Islet precursor cell (in vitro differentiated cells): ENCODE results near the gene RMDN3.
A peak's percentile ranks its signal among the peaks of the same experiment; 100 is the strongest.

Source experiments
- DNase-seq: peaks from one replicate; pipeline ENCODE4 v3.0.0-alpha.2; 2018

The RMDN3 gene, protein sequence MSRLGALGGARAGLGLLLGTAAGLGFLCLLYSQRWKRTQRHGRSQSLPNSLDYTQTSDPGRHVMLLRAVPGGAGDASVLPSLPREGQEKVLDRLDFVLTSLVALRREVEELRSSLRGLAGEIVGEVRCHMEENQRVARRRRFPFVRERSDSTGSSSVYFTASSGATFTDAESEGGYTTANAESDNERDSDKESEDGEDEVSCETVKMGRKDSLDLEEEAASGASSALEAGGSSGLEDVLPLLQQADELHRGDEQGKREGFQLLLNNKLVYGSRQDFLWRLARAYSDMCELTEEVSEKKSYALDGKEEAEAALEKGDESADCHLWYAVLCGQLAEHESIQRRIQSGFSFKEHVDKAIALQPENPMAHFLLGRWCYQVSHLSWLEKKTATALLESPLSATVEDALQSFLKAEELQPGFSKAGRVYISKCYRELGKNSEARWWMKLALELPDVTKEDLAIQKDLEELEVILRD

DNA sequence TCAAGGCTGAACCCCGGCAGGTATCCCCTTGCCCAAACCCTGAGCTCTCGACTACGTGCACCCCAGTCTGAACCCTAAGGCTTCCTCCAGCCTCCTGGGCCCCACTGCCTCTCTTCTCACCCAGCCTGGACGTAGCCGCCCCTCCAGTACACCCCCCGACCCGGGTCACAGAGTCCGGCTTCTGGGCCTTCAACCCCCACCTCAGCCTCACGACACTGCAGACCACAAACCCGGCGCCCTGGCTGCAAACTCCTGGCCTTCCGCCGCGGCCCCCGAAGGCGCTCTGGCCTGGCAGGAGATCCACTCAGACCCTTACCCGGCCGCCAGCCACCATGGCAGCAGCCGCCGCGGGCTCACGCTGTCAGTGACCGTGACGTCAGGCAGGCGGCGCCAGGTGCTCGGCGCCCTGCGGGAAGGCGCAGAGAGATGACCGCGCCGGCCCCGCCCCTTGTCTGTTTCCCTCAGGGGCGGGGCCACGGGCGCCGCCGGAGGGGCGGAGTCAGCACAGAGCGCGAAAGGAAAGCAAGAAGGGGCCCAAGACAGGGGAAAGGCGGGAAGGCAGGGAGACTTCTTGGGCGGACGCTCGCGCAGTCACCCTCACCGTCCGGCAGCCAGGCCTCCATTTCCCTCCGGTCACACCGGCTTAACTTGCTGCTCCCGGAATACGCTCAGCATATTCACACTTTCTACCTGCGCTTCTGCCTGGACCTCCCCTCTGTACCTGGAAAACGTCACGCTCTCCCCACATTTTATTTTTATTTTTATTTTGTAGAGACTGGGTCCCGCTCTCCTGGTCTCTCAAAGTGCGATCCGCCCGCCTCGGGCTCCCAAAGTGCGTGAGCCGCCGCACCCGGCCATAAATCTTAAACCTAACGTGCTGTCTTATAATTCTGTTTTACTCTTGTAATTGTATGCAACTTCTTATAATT lies at the start of gene RMDN3:
RMDN3 (minus strand) TSS at position 372 of the 929 bp plus-strand sequence. CDS start 471 bp downstream, outside the sequence.
- peak; percentile 96 for DNase-seq

DNA sequence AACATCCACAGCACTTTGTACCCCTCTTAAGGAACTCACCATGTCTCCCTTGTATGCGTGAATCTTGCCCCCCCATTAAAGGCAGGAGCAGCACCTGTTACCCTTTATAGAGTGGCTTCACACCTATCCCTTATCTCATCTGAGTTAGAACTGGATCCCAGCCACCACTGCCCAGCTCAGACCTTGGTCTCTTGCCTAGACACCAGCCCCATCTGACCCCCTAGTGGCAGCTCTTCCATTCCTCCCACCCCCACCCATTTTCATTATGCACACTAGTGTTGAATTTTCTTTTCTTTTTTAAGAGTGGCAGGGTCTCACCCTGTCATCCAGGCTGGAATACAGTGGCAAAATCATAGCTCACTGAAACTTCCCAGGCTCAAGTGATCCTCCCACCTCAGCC lies 48.6 kb upstream of the RMDN3 start:
- no peak for DNase-seq

DNA sequence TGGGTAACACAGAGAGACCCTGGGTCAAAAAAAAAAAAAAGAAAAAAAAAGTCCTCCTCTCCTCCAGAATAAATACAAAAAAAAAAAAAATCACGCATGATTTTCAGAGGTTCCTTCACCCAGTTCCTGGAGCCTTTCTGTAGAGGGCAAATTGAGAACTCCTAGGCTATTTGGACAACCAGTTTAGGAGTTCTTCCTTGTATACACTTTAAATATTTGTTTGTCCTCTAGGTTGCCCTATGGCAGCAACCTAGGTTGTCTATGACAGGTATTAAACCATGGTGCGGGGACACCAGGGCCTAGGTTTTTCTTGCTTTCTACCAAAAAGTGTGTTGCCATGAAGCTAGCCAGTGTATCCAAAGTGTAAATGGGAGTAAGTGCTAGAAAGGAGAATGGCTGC lies 48.0 kb upstream of the RMDN3 start:
- DNase-seq: no peak

DNA sequence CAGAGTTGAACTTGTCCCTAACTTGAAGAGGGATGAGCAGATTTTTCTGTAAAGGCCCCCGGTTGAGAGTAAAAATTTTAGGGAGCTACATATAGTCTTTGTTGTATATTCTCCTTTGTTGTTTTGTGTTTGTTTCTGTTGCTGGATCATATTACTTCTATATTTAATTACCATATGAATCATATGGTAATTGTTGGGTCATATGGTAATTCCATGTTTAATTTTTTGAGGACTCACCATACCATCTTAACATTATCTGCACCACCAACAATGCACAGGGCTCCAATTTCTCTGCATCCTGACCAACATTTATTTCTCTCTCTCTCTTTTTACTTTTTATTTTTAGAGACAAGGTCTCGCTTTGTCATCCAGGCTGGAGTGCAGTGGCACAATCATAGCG lies 44.5 kb upstream of the RMDN3 start:
- DNase-seq: no peak

DNA sequence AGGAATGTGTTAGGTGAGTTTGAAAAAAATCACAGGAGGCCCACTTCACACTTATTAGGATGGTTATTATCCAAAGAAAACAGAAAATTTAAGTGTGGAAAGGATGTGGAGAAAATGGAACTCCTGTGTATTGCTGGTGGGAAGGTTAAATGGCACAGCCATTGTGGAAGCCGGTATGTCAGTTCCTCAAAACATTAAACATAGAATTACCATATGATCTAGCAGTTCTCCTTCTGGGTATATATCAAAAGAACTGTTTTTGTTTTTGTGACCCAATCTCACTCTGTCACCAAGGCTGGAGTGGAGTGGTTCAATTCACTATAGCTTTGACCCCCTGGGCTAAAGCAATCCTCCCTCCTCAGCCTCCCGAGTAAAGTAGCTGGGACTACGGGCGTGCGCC lies 41.5 kb upstream of the RMDN3 start:
- no peak for DNase-seq

DNA sequence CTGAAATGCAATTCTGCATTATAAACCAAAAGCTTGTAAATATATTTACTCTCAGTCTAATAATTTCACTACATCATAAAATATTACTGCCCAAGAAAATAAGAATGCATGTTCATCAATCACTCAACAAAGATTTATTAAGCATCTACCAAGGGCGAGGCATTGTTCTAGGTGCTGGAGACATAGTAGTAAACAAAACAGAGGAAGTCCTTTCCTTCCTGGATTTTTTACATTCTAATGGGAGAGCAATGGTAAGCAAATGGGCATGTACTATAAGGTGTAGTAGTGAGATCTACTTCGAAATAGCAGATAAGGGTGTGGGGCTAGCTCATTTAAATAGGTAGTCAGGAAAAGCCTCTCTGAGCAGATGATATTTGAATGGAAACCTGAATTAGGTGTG lies 41.0 kb upstream of the RMDN3 start:
- no peak for DNase-seq

DNA sequence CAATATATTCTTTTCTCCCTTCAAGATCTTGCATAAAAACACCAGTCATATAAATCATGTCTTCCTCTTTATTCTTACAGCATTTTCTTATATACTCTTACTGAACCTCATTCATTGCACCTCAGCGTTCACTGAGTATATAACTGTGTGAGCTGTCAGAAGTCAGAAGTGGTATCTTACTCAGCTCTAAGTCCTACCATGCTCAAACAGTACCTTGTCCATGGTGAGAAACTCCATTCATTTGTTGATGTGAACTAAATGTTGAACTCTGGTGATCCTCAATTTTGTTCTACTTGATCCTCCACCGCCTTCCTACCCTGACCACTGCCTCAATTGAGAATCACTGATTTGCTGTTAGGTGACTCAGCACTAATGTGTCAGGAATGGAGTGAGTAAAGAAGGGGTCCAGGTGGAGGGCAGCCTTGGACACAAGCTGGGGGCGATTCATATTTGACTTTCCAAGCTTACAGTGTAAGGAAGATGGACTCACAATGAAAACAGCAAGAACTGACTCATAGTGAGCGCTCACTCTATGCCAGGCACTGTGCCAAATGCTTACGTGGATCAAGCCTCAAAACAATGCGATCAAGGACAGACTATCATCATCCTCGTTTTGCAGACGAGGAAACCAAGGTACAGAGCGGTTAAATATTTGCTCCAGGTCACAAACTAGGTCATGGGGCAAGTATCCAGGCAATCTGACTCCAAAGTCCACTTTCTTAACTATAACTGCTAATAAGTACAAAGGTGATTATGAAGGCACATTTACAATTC lies 38.3 kb upstream of the RMDN3 start:
- DNase-seq: no peak

DNA sequence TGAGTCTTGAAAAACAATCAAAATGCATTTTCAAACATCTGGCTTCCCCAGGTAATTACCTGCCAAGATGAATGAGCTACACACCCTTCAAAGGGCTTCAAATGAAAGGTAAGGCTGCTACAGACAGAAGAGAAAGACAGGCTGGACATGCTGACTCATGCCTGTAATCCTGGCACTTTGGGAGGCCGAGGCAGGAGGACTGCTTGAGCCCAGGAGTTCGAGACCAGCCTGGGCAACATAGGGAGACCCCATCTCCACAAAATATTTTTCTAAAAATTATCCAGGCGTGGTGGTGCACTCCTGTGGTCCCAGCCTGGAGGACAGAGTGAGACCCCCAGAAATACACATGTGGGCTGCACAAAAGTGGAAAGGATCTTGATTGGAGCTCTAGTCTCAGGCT lies 37.3 kb upstream of the RMDN3 start:
- no peak for DNase-seq

DNA sequence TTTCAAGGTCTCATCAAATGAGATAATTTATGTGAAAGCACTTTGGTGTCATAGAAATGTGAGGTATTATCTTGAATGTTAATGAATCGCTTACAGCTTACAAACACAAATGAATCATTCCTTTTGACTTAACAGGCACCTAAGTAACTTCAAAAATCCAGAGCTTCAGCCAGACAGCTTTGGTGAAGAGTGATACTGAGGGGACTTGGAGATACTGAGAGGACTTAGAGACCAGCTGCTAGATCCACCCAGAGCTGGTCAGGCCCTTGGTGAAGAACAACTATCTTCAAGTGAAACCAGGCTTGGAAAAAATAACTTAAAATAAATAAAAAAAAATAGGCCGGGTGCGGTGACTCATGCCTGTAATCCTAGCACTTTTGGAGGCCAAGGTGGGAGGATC lies 35.7 kb upstream of the RMDN3 start:
- DNase-seq: no peak

DNA sequence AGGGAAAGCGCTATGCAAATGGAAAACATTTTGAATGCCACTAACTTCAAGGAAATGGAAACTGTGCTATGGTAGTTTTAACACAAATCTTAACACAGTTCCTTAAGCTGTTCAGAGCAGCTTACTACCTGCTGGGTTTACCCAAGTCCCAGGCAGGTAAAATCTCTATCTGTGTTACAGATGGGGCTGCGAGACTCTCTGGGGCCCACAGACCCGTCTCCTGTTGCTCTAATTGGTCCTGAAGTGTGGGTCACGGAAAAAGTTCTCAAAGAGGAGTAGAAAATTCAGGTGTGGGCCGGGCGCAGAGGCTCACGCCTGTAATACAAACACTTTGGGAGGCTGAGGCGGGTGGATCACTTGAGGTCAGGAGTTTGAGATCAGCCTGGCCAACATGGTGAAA lies 34.9 kb upstream of the RMDN3 start:
- DNase-seq: no peak

DNA sequence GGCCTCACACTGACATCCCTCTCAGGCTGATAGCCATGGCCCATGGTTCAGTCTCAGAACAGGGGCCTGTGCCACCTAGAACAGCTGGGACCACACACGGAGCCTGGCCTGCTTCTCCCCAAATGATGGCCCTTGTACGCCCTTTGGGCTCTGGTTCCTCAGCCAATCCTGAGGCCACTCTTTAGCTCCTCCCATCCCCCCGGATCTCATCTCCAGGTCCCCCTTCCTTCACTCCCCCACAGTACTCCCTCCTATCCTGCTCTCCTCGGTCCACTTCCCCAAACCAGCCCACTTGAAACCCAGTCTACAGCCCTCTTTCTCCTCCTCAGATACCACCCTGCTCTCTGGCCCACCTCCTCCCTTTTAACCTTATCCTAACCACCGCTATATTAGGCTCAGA lies 34.1 kb upstream of the RMDN3 start:
- DNase-seq: no peak

DNA sequence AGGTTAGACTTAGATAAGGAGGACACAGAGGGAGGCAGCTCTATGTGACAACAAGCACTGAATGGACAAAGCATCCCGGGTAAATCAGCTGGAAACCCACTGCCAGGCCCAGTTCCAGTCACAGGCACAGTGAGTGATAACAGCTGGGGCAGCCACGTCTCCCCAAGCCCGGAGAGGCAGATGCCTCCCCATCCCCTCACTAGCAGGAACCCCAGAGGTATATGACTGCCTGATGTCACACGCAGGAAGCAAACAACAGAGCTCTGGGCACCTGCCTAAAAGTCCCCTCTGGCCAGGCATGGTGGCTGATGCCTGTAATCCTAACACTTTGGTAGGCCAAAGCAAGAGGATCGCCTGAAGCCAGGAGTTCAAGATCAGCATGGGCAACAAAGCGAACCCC lies 32.9 kb upstream of the RMDN3 start:
- peak; percentile 63 for DNase-seq

DNA sequence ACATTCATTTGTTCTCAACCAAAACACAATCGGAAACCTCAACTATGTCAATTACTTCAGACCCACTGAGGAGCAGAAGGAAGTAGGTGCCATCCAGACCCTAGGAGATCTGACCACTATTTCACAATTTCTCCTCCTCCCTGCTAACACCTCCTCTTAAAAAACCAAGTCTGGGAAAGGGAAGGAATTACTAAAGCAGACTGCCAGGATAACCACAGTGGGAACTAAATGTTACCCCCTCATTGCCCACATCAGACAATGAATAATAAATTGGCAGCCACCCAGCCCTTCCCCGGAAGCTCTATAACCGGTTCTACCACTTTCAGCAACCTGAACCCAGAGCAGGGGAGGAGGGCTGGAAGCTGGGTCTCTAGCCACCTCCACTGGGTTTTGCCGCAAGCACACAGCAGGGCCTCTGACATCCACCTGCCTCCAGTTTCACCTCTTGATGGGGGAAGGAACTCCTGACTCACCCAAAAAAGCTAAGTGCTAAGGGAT lies 32.3 kb upstream of the RMDN3 start:
- DNase-seq: peak; percentile 91

DNA sequence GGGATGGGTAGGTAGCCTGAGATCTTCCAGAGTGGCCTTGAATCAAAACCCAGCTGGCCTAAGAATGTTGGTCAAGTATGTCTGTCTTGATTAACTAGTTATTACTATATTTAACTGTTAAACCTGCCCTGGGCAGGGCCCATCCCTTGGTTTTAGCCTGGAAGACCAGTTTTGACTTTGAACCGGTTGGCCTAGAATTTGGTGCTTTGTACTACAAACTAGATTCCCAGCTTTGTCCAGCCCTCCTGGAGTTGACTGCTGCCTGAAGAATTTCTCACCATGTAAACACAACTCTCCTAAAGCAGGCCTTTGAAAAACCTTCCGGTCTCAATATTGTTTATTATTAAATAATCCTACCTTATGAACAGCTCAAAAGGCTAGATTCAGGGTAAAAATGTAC lies 30.8 kb upstream of the RMDN3 start:
- no peak for DNase-seq

DNA sequence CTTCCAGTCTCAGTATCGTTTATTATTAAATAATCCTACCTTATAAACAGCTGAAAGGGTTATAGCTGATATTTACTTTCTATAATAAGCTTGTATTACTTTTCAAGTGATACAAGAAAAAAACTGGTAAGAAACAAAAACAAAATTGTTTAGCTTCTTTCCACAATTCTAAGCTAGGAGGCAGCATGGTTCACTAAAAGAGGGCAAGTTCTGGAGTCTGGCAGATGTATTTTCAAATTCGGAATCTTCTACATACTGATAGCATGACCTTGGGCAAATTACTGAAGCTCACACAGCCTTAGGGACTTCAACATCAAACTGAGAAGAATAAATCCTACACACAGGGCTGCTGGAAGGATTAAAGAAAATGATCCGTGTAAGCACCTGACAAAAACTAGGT lies 30.1 kb upstream of the RMDN3 start:
- no peak for DNase-seq

DNA sequence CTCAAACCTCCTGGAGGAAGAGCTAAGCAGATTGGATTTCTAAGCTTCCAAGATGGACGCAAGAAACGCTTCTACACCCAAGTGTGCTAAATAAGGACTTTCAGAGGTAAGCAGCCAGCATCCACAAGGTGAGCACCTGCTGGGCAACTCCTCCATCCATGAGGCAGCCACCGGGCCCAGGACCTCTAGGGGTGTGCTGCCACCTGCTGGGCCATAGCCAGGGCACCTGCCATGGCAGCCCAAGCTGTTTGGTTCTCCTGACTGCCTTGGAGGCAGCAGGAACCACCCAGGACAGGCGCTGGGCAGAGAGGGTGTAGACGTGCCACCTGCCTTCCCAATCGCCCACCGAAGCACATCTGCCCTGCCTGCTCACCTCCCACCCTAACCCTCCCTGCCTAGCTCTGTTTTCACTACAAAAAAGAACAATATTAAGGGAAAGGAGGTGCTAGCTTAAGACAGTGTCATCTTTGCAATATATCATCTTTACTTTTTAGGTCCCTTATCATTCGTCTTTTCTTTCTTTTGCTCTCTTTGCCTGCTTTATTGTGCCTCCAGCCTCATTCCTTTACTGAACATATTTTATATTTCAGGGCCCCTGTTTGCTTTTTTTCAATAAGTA lies 27.7 kb upstream of the RMDN3 start:
- peak; percentile 90 for DNase-seq

DNA sequence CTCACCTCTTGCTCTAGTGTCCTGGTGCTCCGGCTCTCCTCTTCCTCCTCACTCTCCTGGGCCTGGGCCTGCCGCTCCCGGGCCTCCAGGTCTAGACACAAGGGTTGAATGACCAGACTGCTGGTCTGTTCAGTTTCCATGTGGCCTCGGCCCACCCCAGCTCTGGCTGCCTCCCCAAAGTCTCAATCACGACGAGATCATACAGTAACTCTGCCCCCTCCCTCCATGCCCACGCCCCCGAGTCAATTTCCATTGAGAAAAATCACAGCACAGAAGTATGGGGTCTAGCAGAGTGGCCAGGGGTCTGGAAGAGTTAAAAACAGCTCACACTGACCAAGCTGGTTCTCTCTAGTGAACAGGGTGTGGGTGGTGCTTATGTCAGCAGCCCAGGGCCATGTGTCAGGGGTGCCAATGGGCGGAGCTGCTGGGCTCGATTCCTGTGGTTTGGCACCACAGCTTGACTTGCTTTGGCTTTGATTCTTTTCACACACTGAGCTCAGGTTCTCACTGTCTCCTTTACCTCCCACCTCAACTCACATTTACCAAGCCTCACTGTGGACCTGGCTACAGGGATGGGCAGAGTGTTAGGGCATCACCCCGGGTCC lies 21.6 kb upstream of the RMDN3 start:
- DNase-seq: no peak

DNA sequence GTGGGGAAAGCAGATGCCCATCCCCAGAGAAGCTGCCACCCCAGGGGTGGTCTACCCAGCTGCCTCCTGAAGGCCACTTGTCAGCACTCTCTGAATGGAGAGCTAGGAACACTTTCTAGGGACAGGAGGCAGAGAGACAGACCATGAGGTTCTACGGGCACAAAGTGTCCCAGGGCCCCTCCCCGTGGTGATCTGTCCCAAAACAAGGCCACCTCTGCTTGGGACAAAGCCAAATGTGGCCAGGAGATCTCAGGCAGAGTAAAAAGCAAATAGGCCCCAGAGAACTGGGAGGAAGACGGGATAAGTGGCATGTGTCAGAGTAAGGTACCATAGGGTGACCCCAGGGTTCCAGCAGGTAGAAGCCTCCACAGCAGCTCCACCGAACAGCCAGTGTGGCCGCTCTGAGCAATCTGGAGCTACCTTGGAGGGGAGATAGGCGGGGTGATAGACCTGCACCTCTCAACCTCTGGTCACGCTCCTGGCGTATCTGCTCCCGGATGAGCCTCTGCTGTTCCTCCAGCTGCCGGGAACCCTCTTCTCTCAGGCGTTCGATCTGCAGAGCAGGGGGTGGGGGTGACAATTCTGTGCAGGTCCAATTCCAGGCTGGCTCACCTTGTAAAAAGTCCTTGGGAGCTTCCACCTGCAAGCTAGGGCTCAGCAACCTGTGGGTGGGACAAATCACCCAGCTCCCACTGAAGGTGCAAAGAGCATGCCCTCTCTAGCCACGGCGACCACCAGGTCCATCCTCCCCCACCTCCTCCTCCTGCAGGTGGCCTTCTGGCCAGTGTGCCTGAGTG lies 20.9 kb upstream of the RMDN3 start:
- DNase-seq: no peak

DNA sequence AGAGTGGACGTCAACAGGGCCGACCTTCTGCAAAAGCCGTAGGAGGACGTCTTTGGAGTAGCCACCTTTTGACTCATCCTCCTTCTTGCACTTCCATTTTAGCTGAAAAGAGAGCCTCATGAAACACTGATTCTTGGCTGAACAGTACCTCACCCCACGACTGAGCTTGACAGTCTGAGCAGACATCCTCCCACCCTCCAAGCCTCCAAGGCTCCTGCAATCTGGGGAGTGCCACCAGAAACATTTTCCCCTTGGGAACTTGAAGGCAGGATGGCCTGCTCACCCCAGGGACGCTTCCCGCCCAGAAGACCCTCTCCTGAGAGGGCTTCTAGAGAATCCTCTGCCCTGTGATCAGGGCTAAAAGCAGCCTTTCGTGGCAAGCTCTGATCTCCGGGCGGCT lies 20.0 kb upstream of the RMDN3 start:
- DNase-seq: no peak

DNA sequence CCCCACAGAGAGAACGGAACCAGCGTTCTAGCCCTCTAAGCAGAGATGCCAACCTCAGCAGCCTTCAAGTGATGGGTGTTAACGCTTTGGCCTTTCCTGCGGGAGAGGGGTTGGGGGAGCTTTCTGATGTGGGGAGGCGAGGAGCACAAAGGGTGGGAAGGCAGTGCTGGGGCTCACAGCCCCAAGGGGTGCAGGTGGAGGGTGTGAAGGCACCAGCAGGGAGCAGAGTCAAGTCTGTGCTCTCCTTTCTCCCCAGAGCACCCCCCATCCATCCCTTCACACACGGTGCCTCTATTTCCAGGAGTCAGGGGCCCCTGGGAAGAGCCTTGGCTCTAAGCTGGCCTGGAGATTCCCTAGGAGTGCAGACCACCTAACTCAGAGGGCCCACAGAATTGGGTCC lies 18.8 kb upstream of the RMDN3 start:
- DNase-seq: no peak

DNA sequence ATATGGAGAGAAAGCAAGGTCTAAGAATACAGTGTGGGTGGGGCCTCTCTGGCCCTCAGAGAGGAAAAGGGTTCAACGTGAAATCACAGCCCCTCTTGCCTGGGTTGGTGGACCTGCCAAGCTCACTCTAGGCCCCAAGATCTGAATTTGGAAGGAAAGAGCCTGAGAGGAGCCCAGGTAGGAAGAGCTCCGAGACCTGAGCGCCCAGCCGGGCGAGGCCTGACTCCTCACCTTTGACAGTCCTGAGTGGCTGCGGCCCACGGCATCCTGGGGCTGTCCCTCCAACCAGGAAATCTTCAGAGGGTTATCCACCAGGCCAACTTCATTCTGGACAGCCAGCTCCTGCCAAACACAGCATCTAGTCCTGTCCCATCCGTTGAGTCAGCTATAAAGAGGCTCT lies 18.4 kb upstream of the RMDN3 start:
- no peak for DNase-seq
